ENCODE results near the gene CEBPE. TPM values are rescaled to one million over a fixed set of nuclear protein-coding genes. Genes with fewer than 3 reads are reported as not detected.

Gene CEBPE
- polyA plus RNA-seq, 1 of the 3 experiments (the other 2 are of a cell fraction): not detected

- Histone ChIP-seq H3K4me1 (ENCODE audit: control insufficient read depth in 1 of 2, insufficient read depth in 2 of 2, low read depth in 1 of 2, low read length in 1 of 2) (peaks cover 6 to 9% of the 10 kb centered on the region in 2 experiments; a peak in 3 of 4 replicates), H2AFZ (ENCODE audit: low read depth) (no peak overlapping the region), H4K20me1 (ENCODE audit: insufficient read depth) (peaks cover 27% of the 10 kb centered on the region), H3K4me2 (no peak overlapping the region), H3K9me2 (no peaks in the 10 kb centered on the region), H3F3A (replicated peaks; ENCODE audit: insufficient read depth) (peaks cover 11% of the 10 kb centered on the region), H3K36me3 (replicated peaks in 1 of 2; ENCODE audit: control insufficient read depth in 1 of 2, insufficient read depth in 2 of 2, low read length in 1 of 2) (peaks cover 51 to 64% of the 10 kb centered on the region in 2 experiments), H3K79me2 (ENCODE audit: insufficient read depth) (peaks cover 88% of the 10 kb centered on the region), H3K9me3 (no peaks in the 10 kb centered on the region), H3K27ac (ENCODE audit: low read depth in 2 of 2, low read length in 1 of 2) (no peak overlapping the region), H3K9ac (no peak overlapping the region), H3K27me3 (ENCODE audit: insufficient read depth) (no peaks in the 10 kb centered on the region), H3K4me3 (ENCODE audit: low read depth in 2 of 2, low read length in 1 of 2) (no peak overlapping the region)
- WGBS (ENCODE audit: low lambda C conversion rate): 85% methylated on average over 12 of the region's 12 CpGs
- ChIA-PET CTCF (interaction anchor here (1.4 to 7.5 kb wide), 4 partner anchors 14 to 33 kb away, joined by 4 to 73 read pairs (median 17); no protein-coding TSS in a partner anchor), POLR2A (no interaction called here)
- TF ChIP-seq RFX5 (IDR thresholded peaks at IDR 0.05; ENCODE audit: low read length) (no peak), FOXJ3 (CRISPR knock-in tag; IDR thresholded peaks at IDR 0.05) (no peak), ZBTB33 (IDR thresholded peaks at IDR 0.05; ENCODE audit: borderline replicate concordance, low read depth) (no peak), RCOR1 (IDR thresholded peaks at IDR 0.05; ENCODE audit: low read length) (no peak), NFIC (IDR thresholded peaks at IDR 0.05; ENCODE audit: borderline replicate concordance) (no peak), YY1 (IDR thresholded peaks at IDR 0.05; ENCODE audit: low read depth) (no peak), PBX3 (IDR thresholded peaks at IDR 0.05) (no peak), MEF2A (IDR thresholded peaks at IDR 0.05; ENCODE audit: borderline replicate concordance, low read depth) (no peak), GABPA (IDR thresholded peaks at IDR 0.05; ENCODE audit: low read depth) (no peak), NRF1 (IDR thresholded peaks at IDR 0.05; ENCODE audit: low read depth, low read length) (no peak), GATA2 (CRISPR knock-in tag; IDR thresholded peaks at IDR 0.05) (no peak), EZH2phosphoT487 (IDR thresholded peaks at IDR 0.05; ENCODE audit: borderline replicate concordance, low read depth) (no peak), IRF3 (IDR thresholded peaks at IDR 0.05; ENCODE audit: low read depth, low read length) (no peak), MAX (IDR thresholded peaks at IDR 0.05; ENCODE audit: low read depth) (no peak), ELF1 (IDR thresholded peaks at IDR 0.05) (no peak), EP300 (IDR thresholded peaks at IDR 0.05; ENCODE audit: borderline replicate concordance in 1 of 2, low read depth in 1 of 2, low read length in 1 of 2) (no peak), TCF12 (IDR thresholded peaks at IDR 0.05) (no peak)
- no peak for DNase-seq
Observed at GRCh38 chr14:23091294-23092225, 27.5 kb downstream of the CEBPE start.

Data from SK-N-SH (cell line).